DND-41 (cell line): ENCODE data around the gene GPR137.
A peak's percentile ranks its signal among the peaks of the same experiment; 100 is the strongest.
"Not testable (repeated sequence)": the region's sequence is repeated elsewhere in the genome, so short reads cannot be mapped to it uniquely, and the experiment has no call there.

Experiments
- ATAC-seq: fragments of 200-7000 bp; cut with Tn5 transposase; 3 replicates; pipeline ENCODE4 v1.9.1; 2021; ENCODE audit warnings: low read depth; ENCODE audit not compliant: insufficient read depth
- DNase-seq: peaks from one replicate; pipeline ENCODE4 v3.0.0-alpha.2; 2020
- H2AFZ ChIP-seq: 2 replicates; pipeline ENCODE4 v1.6.0; 2012; ENCODE audit warnings: low read depth, low read length
- H3K27ac ChIP-seq: 2 replicates; pipeline ENCODE4 v1.5.1; 2012; ENCODE audit warnings: low read length, inconsistent platforms
- H3K27me3 ChIP-seq: fragments of 200-600 bp; sonication (generic); 2 replicates; pipeline ENCODE4 v1.6.0; 2012; ENCODE audit warnings: low read length, mild to moderate bottlenecking, inconsistent platforms; ENCODE audit not compliant: insufficient read depth, poor library complexity
- H3K36me3 ChIP-seq: 2 replicates; pipeline ENCODE4 v1.5.1; 2012; ENCODE audit warnings: low read length, inconsistent platforms; ENCODE audit not compliant: insufficient read depth
- H3K4me1 ChIP-seq: 2 replicates; pipeline ENCODE4 v1.5.1; 2012; ENCODE audit warnings: mild to moderate bottlenecking, low read length; ENCODE audit not compliant: insufficient read depth
- H3K4me2 ChIP-seq: 2 replicates; pipeline ENCODE4 v1.6.0; 2012; ENCODE audit warnings: mild to moderate bottlenecking, moderate library complexity, low read length, inconsistent platforms; ENCODE audit not compliant: insufficient read depth
- H3K4me3 ChIP-seq, 2 experiments: fragments of 200-600 bp in 1 of 2; shearing (Covaris generic) in 1 of 2; 2 replicates each; pipeline ENCODE4 v1.5.1; 2012 to 2016; ENCODE audit warnings: inconsistent platforms in 2 of 2, low read length in 2 of 2, mild to moderate bottlenecking in 2 of 2, low read depth in 1 of 2, moderate library complexity in 1 of 2
- H3K79me2 ChIP-seq: 2 replicates; pipeline ENCODE4 v1.6.0; 2012; ENCODE audit warnings: low read length, inconsistent platforms; ENCODE audit not compliant: insufficient read depth
- H3K9ac ChIP-seq: 2 replicates; pipeline ENCODE4 v1.6.0; 2012; ENCODE audit warnings: low read depth, mild to moderate bottlenecking, inconsistent platforms, low read length, moderate library complexity
- H3K9me3 ChIP-seq: 2 replicates; pipeline ENCODE4 v1.5.1; 2012; ENCODE audit warnings: low read length, moderate library complexity, mild to moderate bottlenecking, inconsistent platforms; ENCODE audit not compliant: insufficient read depth, severe bottlenecking
- H4K20me1 ChIP-seq: 2 replicates; pipeline ENCODE4 v1.6.0; 2012; ENCODE audit warnings: low read length; ENCODE audit not compliant: insufficient read depth
- EZH2 ChIP-seq: IDR thresholded peaks from 3 replicates; pipeline ENCODE4 v1.6.1; 2012; ENCODE audit warnings: borderline replicate concordance, low read depth, mild to moderate bottlenecking, moderate library complexity, low read length, inconsistent platforms; ENCODE audit not compliant: severe bottlenecking
- TF ChIP-seq, protein P1 (sequence below): IDR thresholded peaks from 2 replicates; pipeline ENCODE4 v1.5.1; 2012; ENCODE audit warnings: borderline replicate concordance, low read length, moderate library complexity, mild to moderate bottlenecking; ENCODE audit not compliant: poor library complexity, severe bottlenecking; ENCODE audit errors: extremely low read depth

The GPR137 gene

DNA sequence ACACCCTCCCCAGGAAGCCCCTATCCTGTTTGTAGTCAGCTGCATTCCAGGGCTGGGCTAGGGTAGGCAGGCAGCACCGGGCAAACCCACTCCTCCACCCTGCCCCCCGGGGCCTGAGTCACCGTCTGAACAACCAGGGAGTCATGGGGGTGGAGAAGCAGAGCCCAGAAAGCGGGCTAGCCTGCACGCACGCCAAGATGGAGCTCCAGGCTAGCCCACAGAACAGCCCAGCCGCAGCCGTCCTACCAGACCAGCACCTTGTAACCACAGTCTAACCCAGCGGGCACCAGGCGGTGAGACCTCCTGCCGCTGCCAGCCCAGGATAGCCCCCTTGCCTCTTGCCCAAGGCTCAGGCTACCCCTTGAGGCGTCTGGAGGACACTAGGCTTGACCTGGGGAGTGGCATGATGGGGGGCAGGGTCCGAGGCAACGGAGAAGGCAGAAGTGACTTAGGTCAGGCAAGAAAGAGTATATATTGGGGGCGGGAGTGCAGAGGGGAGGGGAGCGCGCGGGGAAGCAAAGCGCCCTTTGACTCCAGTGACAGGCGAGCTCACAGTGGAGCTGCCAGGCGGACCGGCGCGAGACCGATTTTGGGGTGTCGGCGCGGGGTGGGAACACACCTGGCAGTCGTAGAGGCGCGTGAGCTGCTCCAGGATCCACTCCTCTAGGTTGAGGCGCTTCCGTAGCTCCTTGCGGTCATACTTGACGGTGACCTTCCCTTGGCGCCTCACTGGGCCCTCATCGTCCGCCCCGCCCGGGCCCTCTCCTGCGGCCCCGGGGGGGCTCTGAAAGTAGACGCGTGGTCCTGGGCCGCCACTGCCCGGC is 39.6 kb upstream of the GPR137 start:
- Histone ChIP-seq H2AFZ (peak overlapping the region; percentile 71), H3K4me3 (peak overlapping the region; percentile 82 to 90), H3K4me2 (peak overlapping the region; percentile 93), H3K4me1 (peaks cover 56% of the 10 kb centered on the region), H3K79me2 (peaks cover 46% of the 10 kb centered on the region), H3K27ac (peak overlapping the region; percentile 91), H3K9me3 (no peaks in the 10 kb centered on the region), H3K36me3 (peaks cover 30% of the 10 kb centered on the region), H3K9ac (peak overlapping the region; percentile 83), H3K27me3 (no peaks in the 10 kb centered on the region), H4K20me1 (peaks cover 31% of the 10 kb centered on the region)
- DNase-seq (peak; percentile 80), ATAC-seq (peak; percentile 16)
- TF ChIP-seq, protein P1, sequence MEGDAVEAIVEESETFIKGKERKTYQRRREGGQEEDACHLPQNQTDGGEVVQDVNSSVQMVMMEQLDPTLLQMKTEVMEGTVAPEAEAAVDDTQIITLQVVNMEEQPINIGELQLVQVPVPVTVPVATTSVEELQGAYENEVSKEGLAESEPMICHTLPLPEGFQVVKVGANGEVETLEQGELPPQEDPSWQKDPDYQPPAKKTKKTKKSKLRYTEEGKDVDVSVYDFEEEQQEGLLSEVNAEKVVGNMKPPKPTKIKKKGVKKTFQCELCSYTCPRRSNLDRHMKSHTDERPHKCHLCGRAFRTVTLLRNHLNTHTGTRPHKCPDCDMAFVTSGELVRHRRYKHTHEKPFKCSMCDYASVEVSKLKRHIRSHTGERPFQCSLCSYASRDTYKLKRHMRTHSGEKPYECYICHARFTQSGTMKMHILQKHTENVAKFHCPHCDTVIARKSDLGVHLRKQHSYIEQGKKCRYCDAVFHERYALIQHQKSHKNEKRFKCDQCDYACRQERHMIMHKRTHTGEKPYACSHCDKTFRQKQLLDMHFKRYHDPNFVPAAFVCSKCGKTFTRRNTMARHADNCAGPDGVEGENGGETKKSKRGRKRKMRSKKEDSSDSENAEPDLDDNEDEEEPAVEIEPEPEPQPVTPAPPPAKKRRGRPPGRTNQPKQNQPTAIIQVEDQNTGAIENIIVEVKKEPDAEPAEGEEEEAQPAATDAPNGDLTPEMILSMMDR, result no peak
- TF ChIP-seq EZH2, result no peak

DNA sequence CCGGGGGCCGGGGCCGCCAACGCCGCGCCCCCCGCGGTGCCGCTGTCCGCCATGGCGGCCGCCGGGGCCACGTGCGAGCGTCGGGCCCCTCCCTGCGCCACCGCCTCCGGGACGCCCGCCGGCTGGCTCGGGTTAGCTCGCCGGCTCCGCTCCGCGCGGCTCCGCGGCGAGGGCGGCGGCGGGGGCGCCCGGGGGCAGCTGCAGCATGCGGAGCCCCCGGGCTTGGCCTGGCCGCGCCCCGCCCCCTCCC is 39.1 kb upstream of the GPR137 start:
- H4K20me1 ChIP-seq, result peaks cover 31% of the 10 kb centered on the region
- H3K36me3 ChIP-seq, result peaks cover 30% of the 10 kb centered on the region
- peak overlapping the region; percentile 93 for H3K4me2 ChIP-seq
- peaks cover 45% of the 10 kb centered on the region for H3K79me2 ChIP-seq
- H2AFZ ChIP-seq, result peak overlapping the region; percentile 71; the same call in 1 of the 2 replicates
- H3K4me3 ChIP-seq, result peak overlapping the region in 1 of 2 experiments; percentile 90; a peak in 2 of 4 replicates
- H3K27me3 ChIP-seq, H3K27ac ChIP-seq, H3K9me3 ChIP-seq, DNase-seq, ATAC-seq: not testable (repeated sequence)
- H3K9ac ChIP-seq, result peak overlapping the region; percentile 83
- peaks cover 58% of the 10 kb centered on the region for H3K4me1 ChIP-seq

DNA sequence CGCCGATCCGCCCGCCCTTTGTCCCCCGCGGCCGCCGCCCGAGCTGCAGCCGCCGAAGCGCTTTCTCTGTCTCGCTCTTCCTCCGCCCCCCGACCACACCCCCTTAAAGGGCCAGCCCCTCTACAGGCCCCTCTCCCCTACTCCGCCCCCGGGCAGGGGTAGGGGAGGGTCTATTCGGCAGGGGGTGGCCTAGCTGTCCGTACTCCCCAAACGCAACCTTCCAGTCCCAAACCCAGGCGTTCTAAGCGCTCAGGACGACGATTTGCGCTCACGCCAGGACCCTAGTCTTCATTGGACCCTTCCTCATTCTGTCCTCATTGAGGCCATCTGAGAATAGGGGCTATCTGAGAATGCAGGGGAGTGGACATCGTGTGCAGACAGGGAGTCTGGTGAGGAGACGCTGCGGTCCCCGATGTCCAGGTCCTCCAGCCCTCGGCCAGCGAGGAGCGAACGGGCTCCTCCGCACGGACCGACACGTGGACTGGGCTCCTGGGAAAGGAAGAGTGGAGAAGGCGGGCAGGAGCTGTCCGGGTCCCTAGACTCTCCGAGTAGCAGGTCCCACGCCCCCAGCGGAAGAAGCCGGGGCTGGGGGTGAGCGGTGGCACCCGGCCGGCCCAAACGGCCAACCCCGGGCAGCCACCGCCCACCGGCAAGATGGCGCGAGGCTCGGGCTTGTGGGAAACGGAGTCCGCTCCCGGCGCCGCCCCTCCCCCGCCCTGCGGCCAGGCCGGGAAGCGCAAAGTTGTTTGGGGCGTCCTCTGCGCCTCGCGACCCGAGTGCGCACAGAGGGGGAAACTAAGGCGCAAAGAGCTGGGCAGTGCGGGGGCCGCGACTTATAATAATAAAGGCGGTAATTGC is 38.5 kb upstream of the GPR137 start, which contains the start of gene PPP1R14B:
Gene PPP1R14B (minus strand): TSS at position 73 of the 858 bp plus-strand sequence. CDS start 270 bp downstream, outside the sequence.
- peak within 1 kb of the TSS; percentile 91 for H3K27ac ChIP-seq
- H3K9ac ChIP-seq, result peak within 1 kb of the TSS; percentile 83
- H3K4me2 ChIP-seq, result peak within 1 kb of the TSS; percentile 93
- peak within 1 kb of the TSS; percentile 82 to 90 for H3K4me3 ChIP-seq
- H3K36me3 ChIP-seq, result peaks cover 30% of the 10 kb centered on the region
- ATAC-seq (peak; percentile 61), DNase-seq (peak; percentile 91)
- TF ChIP-seq, protein P1, result no peak
- TF ChIP-seq EZH2, result no peak
- H3K4me1 ChIP-seq, result peaks cover 61% of the 10 kb centered on the region
- peak within 1 kb of the TSS; percentile 71 for H2AFZ ChIP-seq
- peaks cover 31% of the 10 kb centered on the region for H4K20me1 ChIP-seq
- H3K27me3 ChIP-seq, result no peaks in the 10 kb centered on the region
- no peaks in the 10 kb centered on the region for H3K9me3 ChIP-seq
- peaks cover 43% of the 10 kb centered on the region for H3K79me2 ChIP-seq
